Activated CD8-positive, alpha-beta memory T cell treated with anti-CD3 and anti-CD28 coated beads, Interleukin-2, amount 10 ng/mL, durations not matched to agents 7 days and 5 days (primary cell): ENCODE results near the gene ATXN1. TPM values are rescaled to one million over a fixed set of nuclear protein-coding genes. Genes with fewer than 3 reads are reported as not detected.

Source experiments
- ATAC-seq: fragments of 150-1000 bp; cut with Tn5 transposase; one replicate; pipeline ENCODE4 v1.10.0; 2021; ENCODE audit warnings: moderate library complexity
- CTCF ChIA-PET: fragments of 350-600 bp; sonication (Branson Sonifier 250); formaldehyde crosslinking; loops from one replicate; lab custom pipeline; 2021; ENCODE audit warnings: antibody characterized with exemption; lab: Charles Lee
- DNase-seq: peaks from one replicate; pipeline ENCODE4 v3.0.0-alpha.2; 2020
- H3K27ac Mint-ChIP-seq: one replicate; pipeline ENCODE4 v1.8.0; 2021; ENCODE audit warnings: mild to moderate bottlenecking, mixed read lengths
- H3K27me3 Mint-ChIP-seq: one replicate; pipeline ENCODE4 v1.8.0; 2021; ENCODE audit warnings: mixed read lengths
- H3K36me3 Mint-ChIP-seq: one replicate; pipeline ENCODE4 v1.8.0; 2021; ENCODE audit warnings: mild to moderate bottlenecking, mixed read lengths
- H3K4me1 Mint-ChIP-seq: one replicate; pipeline ENCODE4 v1.8.0; 2021; ENCODE audit warnings: mixed read lengths
- H3K4me3 Mint-ChIP-seq: one replicate; pipeline ENCODE4 v1.8.0; 2021; ENCODE audit warnings: mild to moderate bottlenecking, moderate library complexity, mixed read lengths
- H3K9me3 Mint-ChIP-seq: one replicate; pipeline ENCODE4 v1.8.0; 2022; ENCODE audit warnings: low read depth, mixed read lengths
- total RNA-seq, 2 experiments: library from RNA; stranded (reverse); gene quantifications; one replicate each; pipeline ENCODE4 v1.2.3, GENCODE V29; 2021

Gene ATXN1
- total RNA-seq, 2 experiments from 2014 or later = 84.6 to 117 TPM

DNA sequence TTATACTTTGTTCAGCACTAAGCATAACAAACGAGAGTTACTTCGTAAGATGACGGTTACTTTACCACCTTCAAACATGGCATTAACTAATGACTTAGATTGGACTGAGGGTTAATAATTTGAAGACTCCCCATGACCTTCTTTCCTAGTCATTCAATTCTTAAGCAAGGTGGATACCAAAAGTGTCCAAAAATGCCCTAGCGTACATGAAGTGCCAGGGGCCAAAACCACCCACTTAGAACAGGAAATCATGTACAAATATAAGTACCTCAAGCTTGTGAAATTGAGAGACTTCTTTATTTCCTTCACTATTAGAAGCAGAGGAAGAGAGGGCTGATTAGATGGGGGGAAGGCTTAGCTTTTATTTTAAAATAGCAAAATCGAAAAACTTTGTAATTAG, 166.4 kb downstream of the ATXN1 start:
- Mint-ChIP-seq H3K4me1 (peaks cover 20% of the 10 kb centered on the region), H3K27ac (no peak overlapping the region), H3K27me3 (no peaks in the 10 kb centered on the region), H3K36me3 (peaks cover 11% of the 10 kb centered on the region), H3K9me3 (no peaks in the 10 kb centered on the region), H3K4me3 (no peak overlapping the region)
- CTCF ChIA-PET = no interaction called here
- no peak for DNase-seq
- ATAC-seq = no peak

DNA sequence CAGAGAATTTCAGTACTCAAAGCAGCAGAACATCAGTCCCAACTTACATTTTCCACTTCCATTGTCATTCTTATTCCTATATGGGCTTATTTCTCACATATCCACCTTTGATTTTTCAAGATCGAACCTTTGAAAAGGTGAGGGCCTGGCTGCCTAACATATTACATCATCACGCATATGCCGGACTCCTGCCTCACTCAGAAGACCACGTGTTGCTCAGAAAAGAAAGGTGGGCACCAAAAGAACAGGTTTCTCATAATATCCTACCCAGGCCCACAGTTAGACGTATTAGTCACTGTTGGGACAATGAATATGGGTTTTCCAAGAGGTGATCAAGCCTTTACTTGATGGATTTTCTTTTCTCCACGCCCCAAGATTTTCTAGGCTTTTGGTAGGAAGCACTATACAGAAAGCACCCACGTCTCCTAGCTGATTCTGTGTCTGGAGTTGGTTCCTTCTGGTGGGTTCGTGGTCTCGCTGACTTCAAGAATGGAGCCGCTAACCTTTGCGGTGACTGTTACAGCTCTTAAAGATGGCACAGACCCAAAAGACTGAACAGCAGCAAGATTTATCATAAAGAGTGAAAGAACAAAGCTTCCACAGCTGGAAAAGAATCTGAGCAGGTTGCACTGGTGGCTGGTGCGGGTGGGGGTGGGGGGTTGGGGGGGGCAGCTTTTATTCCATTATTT, 168.9 kb downstream of the ATXN1 start:
- Mint-ChIP-seq H3K9me3 (no peaks in the 10 kb centered on the region), H3K27ac (peak overlapping the region; percentile 42)
- CTCF ChIA-PET = interaction anchor here (0.8 kb wide), 1 partner anchor 10 kb away, joined by 3 read pairs; no protein-coding TSS in a partner anchor

DNA sequence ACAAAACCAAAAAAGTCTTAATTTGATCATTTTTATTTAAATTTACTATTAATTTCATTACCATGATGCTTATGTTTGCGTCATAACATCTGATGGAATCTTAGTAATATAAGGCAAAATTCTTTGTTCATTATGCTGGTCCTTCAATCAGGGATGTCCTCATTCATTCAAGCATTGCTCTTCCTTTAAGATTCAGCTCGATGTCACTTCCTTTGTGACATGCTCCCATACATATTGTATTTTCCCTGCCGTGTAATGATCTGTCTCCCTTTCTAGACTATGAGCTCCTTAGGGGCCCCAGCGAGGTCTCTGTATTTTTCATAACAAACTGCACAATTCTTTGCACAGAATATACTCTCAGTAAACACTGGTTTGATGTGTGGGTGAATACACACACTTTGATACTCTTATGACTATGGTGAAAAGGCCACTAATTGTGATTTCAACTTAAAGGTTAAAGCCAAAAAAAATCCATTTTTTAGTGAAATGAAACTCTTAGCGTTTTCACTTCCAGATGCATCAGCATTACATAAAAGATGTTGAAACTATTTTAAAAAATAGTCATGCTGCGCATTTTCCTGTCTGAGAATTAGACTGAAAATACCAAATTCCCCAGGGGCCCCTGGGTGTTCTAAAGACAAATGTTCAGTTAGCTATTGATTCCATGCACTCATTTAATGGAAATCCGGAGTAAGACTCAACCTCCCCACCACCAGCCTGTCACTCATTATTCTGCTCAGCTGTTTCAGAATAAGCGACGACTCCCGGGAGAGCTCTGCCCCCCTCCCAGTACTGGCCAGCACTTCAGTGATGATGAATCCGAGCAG, 169.7 kb downstream of the ATXN1 start:
- CTCF ChIA-PET = no interaction called here
- no peak for ATAC-seq
- Mint-ChIP-seq H3K4me1 (peaks cover 27% of the 10 kb centered on the region), H3K27ac (peak overlapping the region; percentile 42), H3K27me3 (no peaks in the 10 kb centered on the region), H3K9me3 (no peaks in the 10 kb centered on the region), H3K4me3 (no peak overlapping the region), H3K36me3 (peaks cover 22% of the 10 kb centered on the region)
- DNase-seq = no peak

More for the DNA sequence above, 168.9 kb downstream of the ATXN1 start:
- Mint-ChIP-seq H3K36me3 (peaks cover 20% of the 10 kb centered on the region), H3K4me3 (no peak overlapping the region), H3K4me1 (peaks cover 21% of the 10 kb centered on the region), H3K27me3 (no peaks in the 10 kb centered on the region)
- DNase-seq (no peak), ATAC-seq (no peak)

GRCh38 chr6:16585805-16586204, 175.5 kb downstream of the ATXN1 start:
- Mint-ChIP-seq H3K4me1 (peaks cover 39% of the 10 kb centered on the region), H3K4me3 (no peak overlapping the region), H3K36me3 (peaks cover 44% of the 10 kb centered on the region), H3K9me3 (no peaks in the 10 kb centered on the region), H3K27me3 (no peaks in the 10 kb centered on the region), H3K27ac (no peak overlapping the region)
- ATAC-seq = no peak
- CTCF ChIA-PET = no interaction called here
- no peak for DNase-seq

- no peaks in the 10 kb centered on the region for H3K9me3 Mint-ChIP-seq
- CTCF ChIA-PET = interaction anchor here (1.1 kb wide), 1 partner anchor 69 kb away, joined by 3 read pairs; no protein-coding TSS in a partner anchor
- no peak overlapping the region for H3K27ac Mint-ChIP-seq
- ATAC-seq = no peak
- H3K27me3 Mint-ChIP-seq = no peaks in the 10 kb centered on the region
- no peak for DNase-seq
- H3K4me3 Mint-ChIP-seq = no peak overlapping the region
- H3K36me3 Mint-ChIP-seq = peaks cover 53% of the 10 kb centered on the region
- H3K4me1 Mint-ChIP-seq = peaks cover 37% of the 10 kb centered on the region
Measured at GRCh38 chr6:16583144-16583762, 178.0 kb downstream of the ATXN1 start.

GRCh38 chr6:16582446-16583143, 178.7 kb downstream of the ATXN1 start:
- Mint-ChIP-seq H3K27me3 (no peaks in the 10 kb centered on the region), H3K27ac (no peak overlapping the region), H3K36me3 (peaks cover 52% of the 10 kb centered on the region)

GRCh38 chr6:16578695-16579285, 182.5 kb downstream of the ATXN1 start:
- Mint-ChIP-seq H3K9me3 (no peaks in the 10 kb centered on the region), H3K4me3 (no peak overlapping the region), H3K27me3 (no peaks in the 10 kb centered on the region), H3K36me3 (peaks cover 40% of the 10 kb centered on the region), H3K27ac (no peak overlapping the region), H3K4me1 (peaks cover 25% of the 10 kb centered on the region)
- ATAC-seq (no peak), DNase-seq (no peak)
- CTCF ChIA-PET = interaction anchor here (1.4 kb wide), 1 partner anchor 23 kb away, joined by 3 read pairs; no protein-coding TSS in a partner anchor

More at GRCh38 chr6:16582446-16583143, 178.7 kb downstream of the ATXN1 start:
- ATAC-seq (no peak), DNase-seq (no peak)
- no peak overlapping the region for H3K4me3 Mint-ChIP-seq
- H3K9me3 Mint-ChIP-seq = no peaks in the 10 kb centered on the region
- CTCF ChIA-PET = interaction anchor here (1.1 kb wide), 1 partner anchor 68 kb away, joined by 3 read pairs; no protein-coding TSS in a partner anchor
- H3K4me1 Mint-ChIP-seq = peaks cover 35% of the 10 kb centered on the region

- no peak overlapping the region for H3K27ac Mint-ChIP-seq
- H3K4me3 Mint-ChIP-seq = no peak overlapping the region
- H3K27me3 Mint-ChIP-seq = no peaks in the 10 kb centered on the region
- ATAC-seq (no peak), DNase-seq (no peak)
- CTCF ChIA-PET = no interaction called here
- no peaks in the 10 kb centered on the region for H3K9me3 Mint-ChIP-seq
- peaks cover 20% of the 10 kb centered on the region for H3K4me1 Mint-ChIP-seq
- peaks cover 39% of the 10 kb centered on the region for H3K36me3 Mint-ChIP-seq
Measured at GRCh38 chr6:16576451-16577368, 184.6 kb downstream of the ATXN1 start.

DNA sequence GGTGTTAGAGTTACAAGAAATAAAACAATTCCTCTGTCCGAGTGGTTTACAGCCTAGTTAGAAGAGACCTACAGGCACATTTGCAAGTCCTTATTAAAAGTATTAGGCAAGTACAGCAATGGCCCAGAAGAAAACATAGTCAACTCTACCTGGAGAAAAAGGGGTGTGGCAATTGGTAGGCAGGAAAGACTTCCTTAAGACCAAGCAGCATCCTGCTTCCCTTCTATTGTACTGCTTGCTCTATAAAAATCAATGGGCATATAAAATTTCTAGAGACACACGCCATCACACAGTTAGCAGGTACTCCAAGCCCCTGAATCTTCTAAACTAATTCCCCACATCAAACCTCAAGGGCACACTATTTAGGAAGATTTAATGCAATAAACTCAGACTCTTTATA, 185.6 kb downstream of the ATXN1 start:
- DNase-seq (no peak), ATAC-seq (no peak)
- CTCF ChIA-PET = no interaction called here
- Mint-ChIP-seq H3K36me3 (peaks cover 33% of the 10 kb centered on the region), H3K27me3 (no peaks in the 10 kb centered on the region), H3K9me3 (no peaks in the 10 kb centered on the region), H3K4me1 (peaks cover 12% of the 10 kb centered on the region), H3K4me3 (no peak overlapping the region), H3K27ac (no peak overlapping the region)

- Mint-ChIP-seq H3K9me3 (no peaks in the 10 kb centered on the region), H3K27ac (no peak overlapping the region), H3K4me3 (no peak overlapping the region), H3K36me3 (peaks cover 27% of the 10 kb centered on the region), H3K4me1 (peaks cover 19% of the 10 kb centered on the region), H3K27me3 (no peaks in the 10 kb centered on the region)
- DNase-seq (no peak), ATAC-seq (no peak)
- CTCF ChIA-PET = no interaction called here
Measured at GRCh38 chr6:16572943-16573342, 188.3 kb downstream of the ATXN1 start.

GRCh38 chr6:16572317-16572716, 188.9 kb downstream of the ATXN1 start:
- ATAC-seq (no peak), DNase-seq (no peak)
- H3K36me3 Mint-ChIP-seq = peaks cover 26% of the 10 kb centered on the region
- no peaks in the 10 kb centered on the region for H3K27me3 Mint-ChIP-seq
- CTCF ChIA-PET = no interaction called here
- H3K4me3 Mint-ChIP-seq = no peak overlapping the region
- no peaks in the 10 kb centered on the region for H3K9me3 Mint-ChIP-seq
- no peak overlapping the region for H3K27ac Mint-ChIP-seq
- H3K4me1 Mint-ChIP-seq = peaks cover 19% of the 10 kb centered on the region

DNA sequence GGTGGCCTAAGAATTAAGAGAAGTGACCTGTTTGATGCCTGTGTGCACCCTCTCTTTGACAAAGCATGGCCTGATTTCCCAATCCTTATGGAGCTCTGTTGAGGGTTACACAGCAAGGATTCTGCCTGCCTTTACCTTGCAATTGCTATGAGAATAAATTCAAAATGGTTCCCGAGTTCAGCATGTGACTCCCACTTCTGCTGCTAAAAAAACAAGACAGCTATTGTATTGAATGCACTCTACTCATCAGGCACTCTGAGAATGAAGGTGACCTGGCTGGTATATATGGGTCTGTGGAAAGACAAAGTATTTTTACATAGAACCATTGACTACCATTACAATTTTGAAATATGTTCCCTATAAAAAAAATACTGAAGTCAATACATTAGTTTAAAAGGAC, 190.3 kb downstream of the ATXN1 start:
- Mint-ChIP-seq H3K27ac (no peak overlapping the region), H3K36me3 (peaks cover 25% of the 10 kb centered on the region), H3K4me3 (no peak overlapping the region), H3K4me1 (peaks cover 14% of the 10 kb centered on the region), H3K9me3 (no peaks in the 10 kb centered on the region), H3K27me3 (no peaks in the 10 kb centered on the region)
- DNase-seq = no peak
- no peak for ATAC-seq
- CTCF ChIA-PET = interaction anchor here (0.6 kb wide), 1 partner anchor 283 kb away, joined by 3 read pairs; no protein-coding TSS in a partner anchor
